ENCODE measurements around the gene PTTG1.
A peak's percentile ranks its signal among the peaks of the same experiment; 100 is the strongest.

PTTG1 gene

GRCh38 chr5:160421625-160422258 lies at the start of gene PTTG1:
PTTG1 (plus strand) TSS chr5:160421855; CDS start chr5:160422313, 458 bp downstream.
- peak; percentile 90 for DNase-seq (ENCODE audit: low spot score)

GRCh38 chr5:160375166-160375565 lies 46.5 kb upstream of the PTTG1 start:
- no peak for DNase-seq (ENCODE audit: low spot score)

DNA sequence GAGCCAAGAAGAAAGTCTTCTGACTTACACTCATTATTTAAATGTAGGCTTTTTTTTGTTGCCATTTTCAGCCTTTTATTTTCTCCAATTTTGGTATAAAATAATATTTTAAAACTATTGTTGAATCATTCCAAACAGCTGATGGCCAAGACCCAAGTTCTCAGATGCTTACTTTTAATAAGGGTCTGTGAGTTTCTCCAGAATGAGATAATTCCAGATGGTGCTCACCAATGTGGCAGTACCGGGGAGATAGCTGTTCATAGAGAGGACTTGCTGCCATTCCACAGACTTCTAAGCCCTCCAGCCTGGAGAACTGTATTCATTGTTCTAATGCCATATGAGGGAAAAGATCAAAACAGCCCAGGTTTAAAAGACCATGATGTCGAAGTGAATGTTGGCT lies 46.0 kb upstream of the PTTG1 start:
- DNase-seq (ENCODE audit: low spot score), result no peak

- DNase-seq (ENCODE audit: low spot score), result no peak
These were observed 45.2 kb upstream of the PTTG1 start for GRCh38 chr5:160376416-160376815.

DNA sequence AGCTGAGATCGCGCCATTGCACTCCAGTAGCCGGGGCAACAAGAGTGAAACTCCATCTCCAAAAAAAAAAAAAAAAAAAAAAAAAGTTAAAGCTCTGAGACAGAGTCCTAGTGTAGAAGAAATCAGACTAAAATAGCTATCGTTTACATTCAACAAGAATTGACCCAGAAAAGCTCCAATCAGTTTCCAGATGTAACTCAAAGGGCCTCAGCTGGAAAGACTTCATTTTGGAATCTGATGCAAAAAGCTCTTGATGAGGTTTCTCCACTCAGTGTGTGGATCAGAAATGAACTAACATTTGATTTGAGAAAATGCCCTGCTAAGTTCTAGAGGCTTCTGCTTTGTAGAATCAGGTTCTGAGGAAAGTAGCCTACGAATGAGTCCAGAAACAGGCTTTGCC lies 44.0 kb upstream of the PTTG1 start:
- no peak for DNase-seq (ENCODE audit: low spot score)

DNA sequence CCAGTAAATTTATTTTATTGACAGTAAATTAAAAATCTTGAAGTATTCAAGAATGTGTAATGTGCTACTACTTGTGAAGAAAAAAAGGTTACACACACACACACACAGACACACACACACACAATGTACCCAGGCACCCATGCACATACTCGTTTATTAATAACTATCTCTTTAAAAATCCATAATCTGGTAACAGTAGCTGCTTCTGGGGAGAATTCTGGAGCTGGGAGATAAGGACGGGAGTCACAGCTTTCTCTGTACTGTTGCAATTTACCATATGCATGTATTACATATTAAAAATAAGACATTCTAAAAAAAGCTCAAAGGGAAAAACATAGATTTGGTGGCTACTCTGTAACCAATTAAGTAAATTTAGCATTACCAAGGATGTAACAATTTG lies 43.3 kb upstream of the PTTG1 start:
- DNase-seq (ENCODE audit: low spot score), result no peak

- no peak for DNase-seq (ENCODE audit: low spot score)
These were observed 42.1 kb upstream of the PTTG1 start for GRCh38 chr5:160379511-160379910.

GRCh38 chr5:160380041-160380440 lies 41.6 kb upstream of the PTTG1 start:
- DNase-seq (ENCODE audit: low spot score), result no peak

DNA sequence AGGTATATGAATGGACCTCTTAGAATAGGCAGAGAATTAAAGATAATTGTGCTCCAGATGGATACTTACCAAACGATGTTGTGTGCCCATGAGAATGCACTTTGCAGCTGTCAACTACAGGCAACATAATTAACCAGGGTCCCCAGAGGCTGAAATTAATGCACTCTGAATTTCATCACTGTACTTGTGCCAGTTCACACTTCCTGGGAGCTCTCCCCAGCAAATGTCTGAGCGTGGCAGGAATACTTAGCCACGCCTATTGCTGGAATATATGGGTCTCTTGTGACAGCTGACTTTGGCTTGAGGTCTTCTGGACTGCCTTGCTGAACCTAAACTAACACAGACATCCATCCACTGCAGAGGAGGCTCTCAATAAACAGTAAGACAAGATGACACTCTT lies 39.3 kb upstream of the PTTG1 start:
- DNase-seq (ENCODE audit: low spot score), result no peak

- no peak for DNase-seq (ENCODE audit: low spot score)
These were observed 37.0 kb upstream of the PTTG1 start for GRCh38 chr5:160384681-160385080.

- no peak for DNase-seq (ENCODE audit: low spot score)
These were observed 36.2 kb upstream of the PTTG1 start for GRCh38 chr5:160385496-160385895.

GRCh38 chr5:160387445-160387844 lies 34.2 kb upstream of the PTTG1 start:
- DNase-seq (ENCODE audit: low spot score), result no peak

DNA sequence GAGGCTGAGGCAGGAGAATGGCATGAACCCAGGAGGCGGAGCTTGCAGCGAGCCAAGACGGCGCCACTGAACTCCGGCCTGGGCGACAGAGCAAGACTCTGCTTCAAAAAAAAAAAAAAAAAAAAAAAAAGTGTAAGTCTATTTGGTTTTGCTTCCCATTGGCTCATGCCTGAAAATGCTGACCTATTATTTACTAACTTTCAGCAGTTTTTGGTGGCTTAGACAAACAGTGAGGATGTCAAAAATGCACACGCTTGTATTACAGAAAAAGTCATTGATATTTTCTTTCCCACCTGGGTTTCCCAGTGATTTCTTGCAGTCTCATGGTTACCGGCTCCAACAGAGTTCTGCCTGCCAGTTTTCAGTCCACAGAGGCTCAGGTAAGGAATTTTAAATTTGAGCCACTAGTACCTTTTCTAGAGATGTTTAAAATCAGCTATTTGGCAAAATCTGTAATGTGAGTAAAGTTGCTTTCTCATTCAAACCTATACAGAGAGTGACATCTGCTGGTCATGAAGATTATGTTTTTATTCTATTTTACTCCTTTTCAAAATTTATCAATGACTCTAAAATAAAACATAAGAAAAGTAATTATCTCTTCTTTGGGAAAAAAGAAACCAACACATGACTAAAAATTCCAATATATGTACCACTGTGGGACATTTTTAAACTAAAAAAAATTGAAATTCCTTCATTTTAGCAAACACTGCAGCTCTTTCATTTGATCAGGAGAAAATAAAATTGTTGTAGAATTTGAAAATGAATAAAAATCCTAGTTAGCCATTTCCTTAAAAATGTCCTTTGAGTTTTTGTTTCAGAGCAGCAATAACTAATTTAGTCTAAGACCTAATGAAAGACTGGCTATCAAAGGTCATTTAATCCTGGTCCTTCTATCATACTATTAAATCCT lies 30.6 kb upstream of the PTTG1 start:
- DNase-seq (ENCODE audit: low spot score), result no peak

DNA sequence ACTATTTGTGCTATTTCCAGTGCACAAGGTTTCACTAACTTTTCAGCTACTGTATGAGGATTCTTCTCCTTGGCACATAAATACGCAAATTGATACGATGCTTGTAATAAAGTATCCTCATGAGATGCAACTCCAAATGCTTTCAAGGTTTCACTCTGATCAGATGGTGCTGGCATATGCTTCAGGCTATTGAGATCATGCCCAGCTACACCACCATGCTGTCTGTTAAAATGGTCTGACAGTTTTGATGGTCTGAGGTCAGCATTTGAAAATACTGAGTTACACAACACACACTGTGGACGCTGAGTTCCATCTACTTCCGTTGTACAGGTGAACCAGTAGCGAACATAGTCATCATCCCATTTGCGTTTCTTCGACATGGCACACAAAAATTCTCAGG lies 26.5 kb upstream of the PTTG1 start:
- no peak for DNase-seq (ENCODE audit: low spot score)

- no peak for DNase-seq (ENCODE audit: low spot score)
These were observed 24.2 kb upstream of the PTTG1 start for GRCh38 chr5:160397492-160397891.

DNA sequence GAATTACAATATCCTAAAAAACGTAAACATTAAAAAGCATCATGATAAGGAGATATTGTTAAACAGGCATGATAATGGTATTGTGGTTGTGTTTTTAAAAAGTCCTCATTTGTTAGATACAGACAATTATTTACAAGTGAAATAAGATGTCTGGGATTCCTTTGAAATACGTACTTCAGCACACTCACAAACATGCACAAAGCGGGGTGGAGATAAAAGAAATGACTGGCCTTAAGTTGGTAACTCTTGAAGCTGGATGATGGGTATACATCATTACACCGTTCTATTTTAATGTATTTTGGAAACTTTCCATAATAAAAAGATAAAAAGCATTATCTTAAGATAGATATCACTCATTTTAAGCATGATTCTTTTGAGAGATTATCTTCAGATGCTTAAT lies 22.8 kb upstream of the PTTG1 start:
- DNase-seq (ENCODE audit: low spot score), result no peak

DNA sequence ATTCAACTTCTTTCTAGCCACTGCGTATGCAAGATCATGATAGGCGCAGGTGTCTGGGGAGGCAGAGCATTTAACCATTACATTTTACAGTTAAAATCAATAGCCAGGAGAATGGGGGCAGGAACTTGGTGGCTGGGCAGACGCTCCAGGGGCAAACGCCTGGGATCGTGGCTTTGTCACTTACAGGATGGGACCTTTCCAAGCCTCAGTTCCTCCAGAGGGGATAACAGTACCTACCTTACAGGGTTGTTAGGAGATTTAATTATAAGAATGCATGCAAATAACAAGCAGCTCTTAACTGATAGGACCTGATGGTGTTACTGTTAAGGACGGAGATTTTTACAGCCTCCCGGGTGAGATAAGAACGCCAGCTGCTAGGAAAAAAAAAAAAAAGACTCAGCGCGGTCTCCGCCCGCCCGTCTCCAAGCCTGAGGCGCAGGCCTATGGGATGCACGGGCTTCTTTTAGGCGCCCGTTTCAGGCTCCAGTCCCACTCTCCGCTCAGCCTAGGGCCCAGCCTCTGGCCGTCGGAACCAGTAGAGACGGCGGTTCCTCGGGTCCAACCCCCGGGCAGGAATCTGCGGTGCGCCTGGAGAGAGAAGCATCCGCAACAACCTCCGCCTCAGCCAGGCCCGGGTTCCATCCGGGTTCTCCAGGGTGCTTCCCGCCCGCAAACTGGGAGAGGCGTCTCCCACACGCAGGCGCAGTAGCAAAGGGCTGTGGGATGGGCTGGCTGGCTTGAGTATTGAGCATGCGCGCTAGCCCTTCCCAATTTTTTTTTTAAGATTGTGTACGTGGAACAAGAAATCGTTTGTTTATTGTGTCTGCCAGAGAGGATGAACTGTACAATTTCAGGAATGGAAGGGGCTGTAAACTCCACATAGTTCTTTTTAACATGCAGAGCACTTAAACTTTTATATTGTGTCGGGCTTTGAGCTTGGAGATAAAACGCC lies 22.0 kb upstream of the PTTG1 start, which contains the start of gene FAM200C:
FAM200C (minus strand) TSS at position 653 of the 952 bp plus-strand sequence. CDS start 4,564 bp downstream, outside the sequence.
- peak; percentile 69 for DNase-seq (ENCODE audit: low spot score)

DNA sequence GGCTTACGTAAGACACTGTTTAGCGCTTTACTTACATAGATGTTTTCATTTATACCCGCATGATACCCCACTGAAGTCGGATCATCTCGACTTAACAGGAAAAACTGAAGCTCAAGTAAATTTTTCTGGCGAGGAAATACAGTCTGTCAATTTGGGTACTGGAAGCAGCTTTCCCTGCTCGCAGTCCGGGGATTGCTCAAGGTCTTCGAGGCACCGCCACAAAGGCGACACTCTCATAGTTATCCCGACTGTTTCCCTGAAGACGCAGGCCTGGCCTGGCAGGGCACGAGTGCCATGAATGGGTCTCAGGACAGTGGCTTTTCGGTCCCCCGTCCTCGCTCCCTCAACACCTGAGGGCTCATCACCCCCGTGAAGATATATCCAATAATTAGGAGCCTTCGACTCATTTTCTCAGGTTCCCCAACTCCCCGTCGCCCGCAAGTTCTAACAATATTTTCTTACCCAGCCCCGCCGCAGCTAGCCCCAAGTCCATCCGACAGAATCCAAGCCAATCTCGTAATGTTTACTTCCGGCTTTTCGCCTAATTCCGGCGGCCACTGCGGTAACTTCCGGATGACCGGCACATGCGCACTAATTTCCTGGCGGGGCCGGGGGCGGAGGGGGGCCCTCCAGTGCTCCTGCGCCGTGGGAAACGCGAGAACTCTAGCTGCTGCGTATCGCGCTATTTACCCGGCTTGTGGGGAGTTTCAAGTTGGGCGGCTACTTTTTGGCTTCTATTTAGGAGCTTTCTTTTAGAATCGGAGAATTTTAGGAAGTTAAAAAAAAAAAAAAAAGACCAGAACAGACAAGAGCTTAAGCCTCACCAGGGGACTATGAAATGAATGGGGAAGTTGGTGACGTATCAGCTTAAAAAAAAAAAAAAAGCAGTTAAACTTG lies 2.8 kb upstream of the PTTG1 start, which contains the start of gene SLU7:
SLU7 (minus strand) TSS at position 521 of the 897 bp plus-strand sequence. CDS start 3,787 bp downstream, outside the sequence.
- peak; percentile 92 for DNase-seq (ENCODE audit: low spot score)

DNA sequence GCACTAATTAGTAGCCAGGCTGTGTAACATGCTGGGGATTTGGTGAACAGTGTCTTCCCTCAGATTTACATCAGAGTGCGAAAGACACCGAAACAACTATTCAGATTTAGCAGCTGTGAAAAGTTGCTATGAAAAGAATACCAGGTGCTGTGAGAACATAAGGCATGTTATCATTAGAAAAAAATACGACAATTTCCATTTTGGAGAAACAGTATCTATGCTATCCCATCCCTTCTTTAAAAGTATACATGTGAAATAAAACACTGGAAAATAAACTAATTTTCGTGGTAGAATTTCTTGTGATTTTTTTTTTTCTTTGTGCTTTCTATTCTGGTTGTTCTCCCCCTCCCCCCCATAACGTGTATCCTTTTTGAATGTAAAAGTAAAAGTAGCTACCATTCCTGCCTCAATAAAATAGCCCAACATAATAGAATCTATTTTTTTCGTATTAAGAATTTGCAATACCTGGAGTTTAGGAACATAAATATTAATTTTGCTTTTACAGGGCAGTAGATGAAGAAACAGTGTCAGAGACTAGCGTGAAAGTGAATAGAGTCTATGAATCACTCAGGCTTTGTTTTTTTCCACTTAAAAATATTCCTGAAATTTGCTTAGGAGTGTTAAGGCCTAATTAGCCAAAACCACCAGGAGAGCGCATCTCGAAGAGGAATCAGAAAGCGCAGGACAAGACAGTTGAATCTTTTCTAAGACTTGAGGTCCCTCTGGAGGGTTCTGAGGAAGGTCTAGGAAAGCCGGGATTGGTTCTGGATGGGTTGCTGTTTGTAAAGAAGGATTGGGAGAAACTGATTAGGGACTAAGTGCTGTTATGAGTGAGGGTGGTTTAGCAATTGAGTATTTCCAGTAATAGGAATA lies 2.0 kb upstream of the PTTG1 start:
- no peak for DNase-seq (ENCODE audit: low spot score)

DNA sequence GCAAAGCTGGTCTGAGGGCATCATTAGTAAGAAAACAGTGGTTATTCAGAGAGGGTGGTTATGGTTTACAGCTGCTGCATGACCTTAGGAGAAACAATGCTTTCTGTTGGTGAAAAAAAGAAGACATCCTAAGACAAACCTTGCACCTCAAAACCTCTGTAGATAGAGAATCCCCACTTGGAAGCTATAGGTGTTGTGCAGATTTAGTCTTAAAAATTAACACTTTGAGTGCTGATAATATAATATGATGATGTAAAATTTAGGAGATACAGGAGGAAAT lies 1.4 kb upstream of the PTTG1 start:
- no peak for DNase-seq (ENCODE audit: low spot score)

Measured in CD4-positive, alpha-beta T cell treated with Interleukin-15 for 4 hours (primary cell).